Muscle layer of colon (tissue), 2 donors: ENCODE results near the gene RRAGD.

Source experiments
- H3K27ac ChIP-seq: one replicate; pipeline ENCODE4 v1.7.0; 2013; ENCODE audit warnings: low read depth, mild to moderate bottlenecking, low read length, moderate library complexity
- H3K27me3 ChIP-seq, 2 donors: one replicate each; pipeline ENCODE4 v1.7.0; 2013; ENCODE audit warnings: low read length in 2 of 2, mild to moderate bottlenecking in 2 of 2; ENCODE audit not compliant: insufficient read depth in 2 of 2, control insufficient read depth in 1 of 2
- H3K36me3 ChIP-seq: one replicate; pipeline ENCODE4 v1.7.0; 2013; ENCODE audit warnings: mild to moderate bottlenecking, low read length; ENCODE audit not compliant: insufficient read depth
- H3K4me1 ChIP-seq: one replicate; pipeline ENCODE4 v1.7.0; 2013; ENCODE audit warnings: mild to moderate bottlenecking, low read length; ENCODE audit not compliant: insufficient read depth
- H3K4me3 ChIP-seq, 2 donors: one replicate each; pipeline ENCODE4 v1.7.0; 2013; ENCODE audit warnings: low read length in 2 of 2, low read depth in 1 of 2, mild to moderate bottlenecking in 1 of 2, moderate library complexity in 1 of 2
- H3K9ac ChIP-seq: one replicate; pipeline ENCODE4 v1.7.0; 2013; ENCODE audit warnings: low read length
- H3K9me3 ChIP-seq: one replicate; pipeline ENCODE4 v1.7.0; 2013; ENCODE audit warnings: mild to moderate bottlenecking, low read length
- donor health status: abdominal sarcoma.
- donor health status: Adenocarcinoma of cecum.

The RRAGD gene

GRCh38 chr6:89321131-89321970 lies 90.7 kb downstream of the RRAGD start:
- H3K9me3 ChIP-seq, result no peaks in the 10 kb centered on the region

GRCh38 chr6:89320012-89320559 lies 92.0 kb downstream of the RRAGD start:
- H3K27me3 ChIP-seq, result no peaks in the 10 kb centered on the region
- no peaks in the 10 kb centered on the region for H3K36me3 ChIP-seq
- H3K27ac ChIP-seq, result no peak overlapping the region
- no peak overlapping the region for H3K9ac ChIP-seq
- H3K4me1 ChIP-seq, result no peaks in the 10 kb centered on the region
- H3K4me3 ChIP-seq, result no peak overlapping the region
- H3K9me3 ChIP-seq, result no peaks in the 10 kb centered on the region

More at GRCh38 chr6:89321131-89321970, 90.7 kb downstream of the RRAGD start:
- H3K9ac ChIP-seq, result no peak overlapping the region
- H3K27me3 ChIP-seq, result no peaks in the 10 kb centered on the region
- H3K4me3 ChIP-seq, result no peak overlapping the region
- H3K36me3 ChIP-seq, result no peaks in the 10 kb centered on the region
- H3K4me1 ChIP-seq, result no peaks in the 10 kb centered on the region
- H3K27ac ChIP-seq, result no peak overlapping the region

GRCh38 chr6:89317067-89317466 lies 95.0 kb downstream of the RRAGD start:
- peaks cover 11% of the 10 kb centered on the region for H3K4me1 ChIP-seq
- H3K4me3 ChIP-seq, result no peak overlapping the region
- no peaks in the 10 kb centered on the region for H3K27me3 ChIP-seq
- no peaks in the 10 kb centered on the region for H3K36me3 ChIP-seq
- H3K9me3 ChIP-seq, result no peaks in the 10 kb centered on the region
- H3K27ac ChIP-seq, result no peak overlapping the region
- H3K9ac ChIP-seq, result no peak overlapping the region

GRCh38 chr6:89315249-89315885 lies 96.7 kb downstream of the RRAGD start, which contains the start of gene GABRR2:
Gene GABRR2 (minus strand): TSS chr6:89315299. CDS start chr6:89315165, 134 bp downstream.
- no peak within 1 kb of the TSS for H3K27ac ChIP-seq
- no peak within 1 kb of the TSS for H3K4me3 ChIP-seq
- no peaks in the 10 kb centered on the region for H3K9me3 ChIP-seq
- H3K27me3 ChIP-seq, result no peaks in the 10 kb centered on the region
- peaks cover 15% of the 10 kb centered on the region for H3K4me1 ChIP-seq
- no peak within 1 kb of the TSS for H3K9ac ChIP-seq
- H3K36me3 ChIP-seq, result no peaks in the 10 kb centered on the region

GRCh38 chr6:89314692-89315091 lies 97.4 kb downstream of the RRAGD start:
- Histone ChIP-seq H3K27ac (no peak overlapping the region), H3K4me3 (no peak overlapping the region), H3K9ac (no peak overlapping the region)

More at GRCh38 chr6:89314692-89315091, 97.4 kb downstream of the RRAGD start:
- Histone ChIP-seq H3K36me3 (no peaks in the 10 kb centered on the region), H3K9me3 (no peaks in the 10 kb centered on the region), H3K27me3 (no peaks in the 10 kb centered on the region), H3K4me1 (peaks cover 15% of the 10 kb centered on the region)
